Stimulated activated effector memory CD8-positive, alpha-beta T cell treated with anti-CD3 and anti-CD28 coated beads, Interleukin-12 subunit alpha, Interleukin-12 subunit beta, amount 100 ng/mL, for 72 hours (primary cell): ENCODE data around the gene EFNB2.

Source experiments
- ATAC-seq: fragments of 150-1000 bp; cut with Tn5 transposase; 2 replicates; pipeline ENCODE4 v1.10.0; 2021
- DNase-seq, 2 donors: peaks; one replicate each; pipeline ENCODE4 v3.0.0; 2021 to 2022; ENCODE audit warnings: low spot score in 2 of 2
- H3K27ac Mint-ChIP-seq: one replicate; pipeline ENCODE4 v1.8.0; 2022; ENCODE audit warnings: mild to moderate bottlenecking, mixed read lengths
- H3K36me3 Mint-ChIP-seq: one replicate; pipeline ENCODE4 v1.8.0; 2022; ENCODE audit warnings: mild to moderate bottlenecking, mixed read lengths
- H3K4me1 Mint-ChIP-seq: one replicate; pipeline ENCODE4 v1.8.0; 2022; ENCODE audit warnings: mixed read lengths
- H3K4me3 Mint-ChIP-seq: one replicate; pipeline ENCODE4 v1.8.0; 2022; ENCODE audit warnings: mild to moderate bottlenecking, mixed read lengths
- H3K9me3 Mint-ChIP-seq: one replicate; pipeline ENCODE4 v1.8.0; 2022; ENCODE audit warnings: mixed read lengths

The EFNB2 gene

DNA sequence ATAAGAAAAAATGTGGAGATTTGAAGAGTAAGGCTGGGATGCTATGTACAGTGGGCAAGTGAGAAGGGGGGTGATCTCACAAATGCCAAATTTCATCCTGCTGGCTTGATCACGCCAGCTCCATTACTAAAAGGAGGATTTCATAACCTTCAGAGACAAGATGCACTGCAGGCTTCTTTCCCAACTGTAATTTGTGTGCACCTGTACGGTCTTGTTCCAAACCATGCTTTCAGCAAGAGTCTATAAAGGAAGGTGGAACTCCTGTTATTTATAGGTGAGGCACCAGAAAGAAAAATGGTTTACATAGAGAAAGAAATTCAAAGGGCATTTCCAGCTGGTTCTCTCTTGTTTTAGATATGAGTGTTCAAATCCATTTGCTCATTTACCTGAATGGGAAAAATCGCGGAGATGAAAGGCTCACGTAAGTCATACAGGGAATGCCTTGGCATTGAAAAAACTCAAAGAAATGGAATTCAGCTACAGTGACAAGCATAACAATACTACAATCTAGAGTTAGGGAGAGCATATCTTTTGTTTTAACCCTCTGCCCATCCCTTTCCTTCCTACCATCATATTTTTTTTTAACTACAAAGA lies 13.3 kb downstream of the EFNB2 start:
- no peaks in the 10 kb centered on the region for H3K36me3 Mint-ChIP-seq
- H3K27ac Mint-ChIP-seq, result no peak overlapping the region
- H3K4me1 Mint-ChIP-seq, result no peaks in the 10 kb centered on the region
- DNase-seq (no peak), ATAC-seq (no peak)
- H3K9me3 Mint-ChIP-seq, result no peaks in the 10 kb centered on the region
- no peak overlapping the region for H3K4me3 Mint-ChIP-seq

DNA sequence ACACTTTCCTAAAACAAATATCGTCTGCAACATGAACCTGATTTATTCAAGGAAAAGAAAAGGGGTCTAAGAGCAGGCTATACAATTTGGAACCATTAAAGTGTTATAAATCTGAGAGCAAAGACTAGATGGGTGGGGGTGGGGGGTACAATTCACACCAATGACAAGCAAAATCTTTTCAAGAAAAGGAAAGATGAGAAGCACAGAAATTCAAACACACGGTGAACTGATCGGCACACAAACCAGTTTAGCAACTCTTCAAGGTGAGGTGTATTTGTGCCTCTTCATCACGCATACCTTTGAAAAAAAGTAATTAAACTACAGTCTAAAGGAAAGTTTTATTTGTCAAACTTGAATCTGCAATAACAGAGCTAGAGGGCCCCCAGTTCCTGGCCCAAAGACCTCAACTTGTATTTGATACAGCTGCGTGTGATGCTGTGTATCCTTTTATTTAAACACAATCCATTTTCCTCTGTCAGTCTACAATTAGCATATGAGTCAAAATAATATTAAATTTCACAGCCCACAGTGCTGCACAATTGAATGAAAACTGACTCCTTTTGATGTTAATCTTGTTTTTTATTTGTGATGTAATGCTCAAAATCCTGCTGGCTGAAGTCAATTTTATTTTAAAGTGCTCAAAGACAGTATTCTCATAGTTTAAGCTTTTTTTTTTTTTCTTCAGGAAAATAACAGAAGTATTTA lies 14.2 kb downstream of the EFNB2 start:
- no peaks in the 10 kb centered on the region for H3K36me3 Mint-ChIP-seq
- no peak overlapping the region for H3K4me3 Mint-ChIP-seq
- H3K27ac Mint-ChIP-seq, result no peak overlapping the region
- H3K9me3 Mint-ChIP-seq, result no peaks in the 10 kb centered on the region
- H3K4me1 Mint-ChIP-seq, result no peaks in the 10 kb centered on the region
- ATAC-seq, result no peak
- DNase-seq, result no peak

DNA sequence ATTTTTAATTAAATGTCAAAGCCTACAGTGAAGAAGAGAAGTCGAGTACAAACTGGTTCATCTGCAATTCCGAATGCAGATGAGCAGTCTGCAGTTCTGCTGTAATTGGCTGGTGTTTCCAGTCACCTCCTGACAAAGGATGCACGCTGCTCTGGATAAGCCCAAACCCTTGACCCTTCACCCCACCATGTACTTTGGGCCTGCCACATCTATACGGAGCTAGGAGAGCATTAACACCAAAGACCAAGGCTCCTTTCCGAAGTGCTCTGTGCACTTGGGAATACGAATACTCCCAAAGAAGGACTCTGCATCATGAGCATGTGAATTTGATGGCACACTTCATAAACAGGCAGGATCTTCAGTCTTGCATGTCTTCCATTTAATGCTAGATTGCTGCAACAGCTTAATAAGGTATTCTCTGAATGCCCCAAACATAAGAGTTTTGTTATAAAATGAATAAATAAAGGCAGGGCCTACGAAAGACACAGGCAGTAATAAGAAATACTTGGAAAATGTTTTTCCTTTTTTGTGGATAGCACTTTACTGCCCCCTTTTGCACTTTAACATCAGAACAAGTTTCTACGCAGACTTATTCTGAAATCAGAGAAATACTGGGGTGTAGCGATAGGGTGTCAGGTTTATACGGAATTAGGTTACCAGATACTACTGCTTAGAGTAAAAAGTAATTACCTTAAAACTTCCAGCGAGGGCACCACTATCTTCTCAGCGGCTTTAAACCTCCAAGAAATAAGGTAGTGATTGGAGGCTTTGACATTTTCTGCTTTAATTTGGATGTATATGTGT lies 15.0 kb downstream of the EFNB2 start:
- ATAC-seq, result no peak
- Mint-ChIP-seq H3K27ac (no peak overlapping the region), H3K9me3 (no peaks in the 10 kb centered on the region), H3K36me3 (no peaks in the 10 kb centered on the region), H3K4me1 (no peaks in the 10 kb centered on the region), H3K4me3 (no peak overlapping the region)
- DNase-seq, result no peak

DNA sequence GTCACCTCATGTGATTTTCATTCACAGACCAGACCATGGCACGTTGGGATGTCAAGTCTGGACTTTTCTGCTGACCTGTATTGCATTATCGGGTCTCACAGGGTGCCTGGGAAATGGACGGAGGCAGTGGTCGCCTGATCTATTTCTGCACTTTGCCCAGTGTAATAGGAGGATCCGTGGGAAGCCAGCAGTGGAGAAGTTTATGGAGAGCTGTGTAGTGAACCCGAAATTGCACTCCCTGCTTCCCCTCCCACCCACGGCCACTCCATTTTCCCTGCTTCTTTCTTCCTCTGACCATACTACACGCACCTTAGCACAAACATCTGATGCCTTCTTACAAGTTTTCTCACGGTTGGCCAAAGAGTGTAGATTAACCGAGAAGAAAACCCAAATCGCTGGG lies 16.9 kb downstream of the EFNB2 start:
- DNase-seq (no peak), ATAC-seq (no peak)
- Mint-ChIP-seq H3K9me3 (no peaks in the 10 kb centered on the region), H3K4me3 (no peak overlapping the region), H3K36me3 (no peaks in the 10 kb centered on the region), H3K4me1 (no peaks in the 10 kb centered on the region), H3K27ac (no peak overlapping the region)

DNA sequence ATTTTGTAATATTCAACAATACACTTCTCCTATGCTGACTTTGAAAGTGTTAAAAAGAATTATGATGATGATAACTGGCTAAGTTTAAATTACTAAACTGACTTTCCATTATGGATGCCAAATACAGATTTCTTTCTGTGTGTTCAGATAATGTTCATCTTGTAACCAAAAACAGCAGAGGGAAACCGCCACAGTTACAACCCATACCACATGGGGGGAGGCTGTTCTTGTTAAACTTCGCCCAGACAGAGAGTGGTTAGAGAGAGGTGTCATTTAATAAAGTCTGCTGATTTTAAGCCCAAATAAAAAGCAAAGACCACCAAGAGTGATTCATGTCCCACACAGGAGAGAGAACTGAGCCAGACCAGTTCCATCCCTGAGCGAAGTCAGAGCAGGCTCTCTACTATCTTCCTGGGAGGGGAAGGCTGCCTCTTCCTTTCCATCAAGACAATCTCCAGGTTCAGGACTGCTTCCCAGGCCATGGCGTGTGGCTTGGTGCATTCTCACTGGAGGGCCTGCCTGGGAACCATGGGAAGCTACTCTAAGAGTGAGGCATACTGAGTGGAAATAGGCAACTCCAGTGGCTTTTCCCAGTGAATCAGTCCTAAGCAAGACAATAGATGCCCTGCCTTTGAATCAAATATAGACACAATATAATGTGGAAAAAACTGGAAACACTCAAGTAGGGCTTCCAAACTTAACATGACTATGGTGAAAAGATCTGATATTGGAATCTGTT lies 18.2 kb downstream of the EFNB2 start:
- no peaks in the 10 kb centered on the region for H3K36me3 Mint-ChIP-seq
- ATAC-seq, result no peak
- no peaks in the 10 kb centered on the region for H3K4me1 Mint-ChIP-seq
- H3K4me3 Mint-ChIP-seq, result no peak overlapping the region
- no peak overlapping the region for H3K27ac Mint-ChIP-seq
- no peaks in the 10 kb centered on the region for H3K9me3 Mint-ChIP-seq
- no peak for DNase-seq

DNA sequence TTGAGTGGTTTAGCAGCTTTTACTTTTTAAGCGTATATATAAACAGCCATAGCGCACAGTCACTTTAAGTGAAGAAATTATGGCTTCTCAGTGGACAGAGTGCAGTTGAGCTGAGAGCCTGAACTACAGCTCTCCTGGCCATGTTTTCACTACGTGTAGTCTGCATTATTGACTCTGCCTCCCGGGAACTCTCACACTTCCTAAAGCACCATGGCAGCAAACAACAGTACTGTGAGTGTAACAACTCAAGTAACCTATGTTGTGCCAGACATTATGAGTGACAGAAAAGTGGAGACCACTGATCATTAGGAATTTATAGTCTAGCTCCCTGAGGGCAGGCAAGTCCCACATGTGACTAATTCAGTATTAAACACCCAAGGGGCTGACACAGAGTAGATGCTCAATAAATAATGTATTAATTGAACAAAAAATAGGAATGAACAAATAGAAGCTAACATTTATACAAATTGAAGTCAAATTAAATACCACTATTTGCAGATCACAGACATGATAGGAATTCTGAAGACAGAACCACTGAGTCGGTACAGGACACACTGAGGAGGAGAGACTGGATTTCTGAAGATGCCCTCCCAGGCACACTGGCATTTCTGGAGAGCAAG lies 19.7 kb downstream of the EFNB2 start:
- Mint-ChIP-seq H3K4me3 (no peak overlapping the region), H3K4me1 (no peaks in the 10 kb centered on the region)

DNA sequence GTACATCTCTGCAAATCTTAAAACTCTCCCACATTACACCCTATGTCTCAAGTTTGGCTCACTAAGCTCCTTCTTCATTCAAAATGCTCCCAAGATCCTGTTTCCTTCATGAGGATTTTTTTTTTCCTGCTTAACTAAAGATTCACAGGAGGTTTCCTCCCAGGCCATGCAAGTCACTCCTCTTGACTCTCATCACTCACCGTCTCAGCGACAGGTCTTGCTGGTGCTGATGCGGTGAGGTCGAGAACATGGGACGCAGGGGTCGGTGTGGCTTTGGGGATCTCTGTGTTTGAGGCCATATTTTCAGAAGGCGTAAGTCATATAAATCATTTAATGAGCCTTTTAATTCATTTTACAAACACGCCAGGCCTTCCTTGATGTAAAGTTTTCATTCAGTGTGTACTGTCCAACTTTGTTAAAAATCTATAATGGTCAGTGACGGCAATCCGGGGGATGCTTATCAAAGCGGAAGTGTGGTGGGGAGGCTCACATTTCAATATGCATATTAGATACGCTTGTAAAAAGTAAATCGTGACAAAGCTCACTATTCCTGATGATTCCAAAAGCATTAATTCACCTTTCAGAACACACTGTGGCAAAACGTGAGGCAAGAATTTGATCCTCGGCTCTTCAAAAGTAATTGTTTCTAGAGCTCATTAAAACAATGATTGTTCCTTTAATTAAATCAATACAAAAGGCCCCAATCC lies 20.4 kb downstream of the EFNB2 start:
- H3K4me1 Mint-ChIP-seq, result no peaks in the 10 kb centered on the region
- no peak for DNase-seq
- ATAC-seq, result no peak
- H3K36me3 Mint-ChIP-seq, result no peaks in the 10 kb centered on the region
- H3K27ac Mint-ChIP-seq, result no peak overlapping the region
- no peak overlapping the region for H3K4me3 Mint-ChIP-seq
- H3K9me3 Mint-ChIP-seq, result no peaks in the 10 kb centered on the region

More for the DNA sequence above, 19.7 kb downstream of the EFNB2 start:
- no peak for DNase-seq
- no peaks in the 10 kb centered on the region for H3K9me3 Mint-ChIP-seq
- H3K27ac Mint-ChIP-seq, result no peak overlapping the region
- no peak for ATAC-seq
- no peaks in the 10 kb centered on the region for H3K36me3 Mint-ChIP-seq

DNA sequence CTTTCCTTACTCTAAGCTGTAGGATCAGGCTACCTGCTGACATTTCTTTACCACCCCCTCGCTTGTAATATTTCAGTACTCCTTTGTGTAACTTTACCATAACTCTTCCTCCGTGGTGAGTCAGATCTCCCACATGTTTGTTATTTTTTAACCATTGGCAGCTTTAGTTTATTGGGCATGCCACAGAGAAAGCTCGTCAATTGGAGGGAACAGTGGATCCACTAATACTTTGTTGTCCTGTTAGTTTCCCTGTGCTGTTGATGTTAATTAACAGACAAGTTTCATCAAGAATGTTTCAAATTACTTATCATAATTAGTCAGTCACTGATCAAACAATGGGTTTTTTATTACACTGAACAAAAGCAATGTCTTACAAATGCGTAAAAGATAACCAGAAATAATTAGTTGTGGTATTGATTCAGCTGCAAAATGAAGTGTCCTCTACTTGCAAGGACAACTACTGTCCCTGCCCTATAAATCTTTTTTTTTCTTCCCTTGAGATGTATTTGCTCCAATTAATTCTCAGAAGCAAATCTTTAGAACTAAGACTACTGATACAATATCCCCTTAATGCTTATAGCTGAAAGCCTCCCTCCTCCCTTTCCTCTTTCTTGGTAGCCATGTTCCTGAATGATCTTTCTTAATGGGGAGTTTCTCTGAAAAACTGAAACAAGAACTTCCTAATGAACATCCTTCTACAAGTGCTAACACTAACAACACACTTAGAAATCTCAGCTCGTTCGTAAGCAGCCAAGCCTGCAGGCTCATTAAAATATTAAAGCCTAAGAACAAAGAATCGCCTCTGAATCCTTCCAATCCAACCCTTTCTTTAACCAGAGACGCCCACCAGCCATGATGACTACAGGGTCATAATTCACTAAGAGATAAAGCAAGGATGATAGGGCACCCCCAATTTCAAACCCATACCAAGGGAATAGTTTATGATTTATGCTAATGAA lies 22.2 kb downstream of the EFNB2 start:
- Mint-ChIP-seq H3K9me3 (no peaks in the 10 kb centered on the region), H3K4me3 (no peak overlapping the region), H3K36me3 (no peaks in the 10 kb centered on the region), H3K4me1 (no peaks in the 10 kb centered on the region), H3K27ac (no peak overlapping the region)
- ATAC-seq (no peak), DNase-seq (no peak)

DNA sequence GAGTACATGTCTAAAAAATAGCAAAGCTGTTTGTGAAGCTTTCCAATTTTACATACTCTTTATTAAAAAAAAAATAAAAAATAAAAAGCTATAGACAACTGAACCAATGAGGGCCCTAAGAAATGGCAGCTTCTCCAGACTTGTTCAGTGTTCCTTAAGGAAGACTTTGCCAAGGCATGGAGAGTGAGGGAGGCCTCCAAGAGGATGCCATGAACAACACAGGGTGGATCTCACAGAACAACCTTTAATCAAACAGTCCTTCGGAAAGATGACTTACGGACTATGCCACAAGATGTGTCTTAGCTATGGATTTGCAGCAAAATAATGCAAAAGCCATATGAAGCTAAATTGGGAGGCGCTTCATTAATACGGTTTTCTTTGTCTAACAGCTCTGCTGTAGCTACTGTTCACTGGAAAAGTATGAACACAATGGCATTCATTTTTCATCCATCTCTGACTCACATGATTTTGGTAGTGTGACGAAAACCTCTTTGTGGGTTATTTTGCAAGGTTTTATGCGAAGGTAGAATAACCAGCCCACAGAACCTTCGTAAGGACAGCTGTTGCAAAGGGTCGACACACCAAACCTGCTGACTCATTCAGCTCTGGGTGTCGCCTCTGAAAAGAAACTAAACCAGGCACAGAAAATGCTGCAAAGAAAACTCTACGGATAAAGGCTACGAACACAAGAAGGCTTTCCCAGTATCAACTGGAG lies 27.7 kb downstream of the EFNB2 start:
- Mint-ChIP-seq H3K4me1 (no peaks in the 10 kb centered on the region), H3K36me3 (no peaks in the 10 kb centered on the region), H3K27ac (no peak overlapping the region), H3K4me3 (no peak overlapping the region), H3K9me3 (no peaks in the 10 kb centered on the region)
- DNase-seq (no peak), ATAC-seq (peak; percentile 66)

DNA sequence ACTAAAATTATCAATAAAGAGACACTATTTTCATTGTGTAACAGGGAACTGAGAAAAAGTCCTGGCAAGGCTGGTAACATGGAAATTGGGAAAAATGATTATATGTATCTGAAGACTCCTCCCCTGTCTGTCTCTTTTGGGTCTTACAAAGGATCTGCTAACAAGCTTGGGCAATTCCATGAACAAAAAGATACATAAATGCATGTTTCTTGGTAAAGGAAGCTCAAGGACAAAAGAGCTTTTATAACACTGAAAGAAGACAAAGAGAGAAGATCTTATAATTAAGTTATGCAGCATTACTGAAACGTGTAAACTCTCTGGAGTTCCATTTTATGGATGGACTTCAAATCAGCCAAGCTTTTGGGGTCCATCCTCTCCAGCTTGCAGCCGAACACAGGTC lies 29.2 kb downstream of the EFNB2 start:
- Mint-ChIP-seq H3K4me1 (no peaks in the 10 kb centered on the region), H3K9me3 (no peaks in the 10 kb centered on the region), H3K27ac (no peak overlapping the region), H3K36me3 (no peaks in the 10 kb centered on the region), H3K4me3 (no peak overlapping the region)
- DNase-seq, result no peak
- ATAC-seq, result no peak

DNA sequence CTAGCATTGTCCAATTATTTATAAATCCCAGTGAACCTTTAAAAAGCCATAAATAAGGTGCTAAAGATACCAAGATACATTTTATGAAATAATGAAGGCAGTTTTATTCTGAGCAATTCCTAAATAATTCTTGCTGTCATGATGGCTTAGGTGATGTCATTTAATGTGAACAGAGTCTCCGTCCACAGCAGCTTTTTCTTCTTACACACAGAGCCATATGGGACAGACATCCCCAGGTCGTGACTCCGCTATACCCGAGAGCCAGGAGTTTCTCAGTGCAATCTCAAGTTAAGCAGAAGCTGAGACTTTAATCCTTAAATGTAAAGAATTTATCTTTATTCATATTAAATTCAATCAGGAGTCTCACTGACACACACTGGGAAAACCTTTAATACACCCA lies 29.7 kb downstream of the EFNB2 start:
- H3K9me3 Mint-ChIP-seq, result no peaks in the 10 kb centered on the region
- no peaks in the 10 kb centered on the region for H3K36me3 Mint-ChIP-seq
- ATAC-seq (no peak), DNase-seq (no peak)
- no peak overlapping the region for H3K27ac Mint-ChIP-seq
- no peaks in the 10 kb centered on the region for H3K4me1 Mint-ChIP-seq
- H3K4me3 Mint-ChIP-seq, result no peak overlapping the region

DNA sequence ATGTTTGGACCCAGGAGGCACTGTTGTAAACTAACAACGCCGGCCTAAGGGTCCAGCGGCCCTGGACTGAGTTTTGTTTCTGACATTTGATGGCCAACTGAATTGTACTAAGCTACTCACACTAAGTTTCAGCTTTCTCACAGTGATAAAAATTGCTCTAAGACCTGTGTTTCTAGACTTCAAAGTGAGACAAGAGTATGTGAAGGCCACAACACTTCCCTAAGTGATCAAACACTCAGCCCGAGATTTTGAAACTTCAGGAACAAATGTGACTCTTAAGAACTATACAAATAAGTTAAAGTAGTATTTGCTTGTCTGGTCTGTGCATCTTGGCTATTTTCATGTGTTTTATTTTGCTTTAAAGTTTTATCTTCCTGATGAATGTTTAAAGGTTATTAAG lies 30.2 kb downstream of the EFNB2 start:
- no peak for DNase-seq
- H3K4me1 Mint-ChIP-seq, result no peaks in the 10 kb centered on the region
- no peak for ATAC-seq
- H3K9me3 Mint-ChIP-seq, result no peaks in the 10 kb centered on the region
- no peaks in the 10 kb centered on the region for H3K36me3 Mint-ChIP-seq
- H3K4me3 Mint-ChIP-seq, result no peak overlapping the region
- H3K27ac Mint-ChIP-seq, result no peak overlapping the region

DNA sequence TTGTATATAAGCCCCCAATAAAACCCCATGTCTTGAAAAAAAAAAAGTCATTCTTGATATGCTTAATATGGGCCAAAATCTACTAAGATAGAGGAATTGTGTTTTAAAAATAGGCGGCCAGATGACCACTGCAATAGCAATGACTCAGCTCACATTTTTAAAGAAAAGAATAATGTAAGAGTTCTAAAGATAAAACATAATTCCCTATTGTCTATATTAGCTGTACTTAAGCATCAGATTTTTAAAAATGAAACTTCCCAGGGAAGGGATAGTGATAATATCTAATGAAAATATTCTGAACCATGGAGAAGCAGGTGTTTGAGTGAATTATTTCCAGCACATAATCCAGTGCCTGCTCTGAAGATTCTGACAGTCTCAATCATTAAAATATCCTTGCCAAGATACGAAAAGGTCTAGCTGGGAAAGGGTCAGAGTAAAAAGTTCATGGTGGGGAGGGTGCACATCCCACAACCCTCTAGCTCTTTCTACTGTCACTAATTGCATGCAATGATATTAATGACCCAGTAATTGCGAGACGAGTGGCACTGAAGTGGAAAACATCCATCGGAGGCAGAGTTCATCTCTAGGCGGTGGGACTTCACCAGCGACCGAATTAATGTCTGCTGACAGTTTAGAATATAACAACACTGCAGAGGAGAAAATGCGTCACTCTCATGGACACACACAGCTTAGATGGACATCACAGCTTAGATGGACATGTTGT lies 31.6 kb downstream of the EFNB2 start:
- no peak for ATAC-seq
- no peaks in the 10 kb centered on the region for H3K9me3 Mint-ChIP-seq
- no peak overlapping the region for H3K4me3 Mint-ChIP-seq
- no peak overlapping the region for H3K27ac Mint-ChIP-seq
- H3K4me1 Mint-ChIP-seq, result no peaks in the 10 kb centered on the region
- DNase-seq, result no peak
- H3K36me3 Mint-ChIP-seq, result no peaks in the 10 kb centered on the region
